A673 (cell line): ENCODE results near the gene MYH15. TPM values are rescaled to one million over a fixed set of nuclear protein-coding genes. Genes with fewer than 3 reads are reported as not detected.

Source experiments
- BruUV-seq: library from RNA; stranded (reverse); fragments of 400-500 nt; replicated peaks from 2 replicates; lab custom pipeline; 2021; lab: Mats Ljungman, UMichigan
- CTCF ChIA-PET: fragments of 300-600 bp; sonication (Branson Sonifier 250); formaldehyde crosslinking; loops from one replicate; lab custom pipeline; 2022; ENCODE audit warnings: antibody characterized with exemption; lab: Charles Lee
- POLR2A ChIA-PET: fragments of 300-600 bp; sonication (Branson Sonifier 250); formaldehyde crosslinking; loops from one replicate; lab custom pipeline; 2022; ENCODE audit warnings: antibody characterized with exemption; ENCODE audit not compliant: low non-redundant PET; lab: Charles Lee
- DNase-seq: peaks from one replicate; pipeline ENCODE4 v3.0.0-alpha.2; 2015; ENCODE audit warnings: low spot score
- H3K27ac ChIP-seq: fragments of 200-600 bp; sonication (generic); 2 replicates; pipeline ENCODE4 v1.5.1; 2016; ENCODE audit warnings: mixed run types, low read depth, mild to moderate bottlenecking, mixed read lengths, antibody characterized with exemption, low read length; ENCODE audit not compliant: poor library complexity, severe bottlenecking
- H3K27me3 ChIP-seq: fragments of 200-600 bp; sonication (generic); replicated peaks from 2 replicates; pipeline ENCODE4 v1.6.1; 2017; ENCODE audit warnings: mixed run types, low read depth, mild to moderate bottlenecking, mixed read lengths, antibody characterized with exemption, low read length; ENCODE audit not compliant: insufficient read depth, poor library complexity
- H3K36me3 ChIP-seq: fragments of 200-600 bp; sonication (generic); 2 replicates; pipeline ENCODE4 v1.6.1; 2016; ENCODE audit warnings: mixed run types, mild to moderate bottlenecking, mixed read lengths, antibody characterized with exemption, low read length; ENCODE audit not compliant: insufficient read depth, poor library complexity, severe bottlenecking
- H3K4me1 ChIP-seq: fragments of 200-600 bp; sonication (generic); 2 replicates; pipeline ENCODE4 v1.6.1; 2017; ENCODE audit warnings: mixed run types, mild to moderate bottlenecking, mixed read lengths, antibody characterized with exemption, low read length; ENCODE audit not compliant: insufficient read depth, poor library complexity, severe bottlenecking
- H3K4me3 ChIP-seq: fragments of 200-600 bp; sonication (generic); 2 replicates; pipeline ENCODE4 v1.5.1; 2016; ENCODE audit warnings: low read depth, mixed run types, mild to moderate bottlenecking, mixed read lengths, low read length; ENCODE audit not compliant: poor library complexity, severe bottlenecking
- H3K9me3 ChIP-seq: fragments of 200-600 bp; sonication (generic); 2 replicates; pipeline ENCODE4 v1.6.1; 2016; ENCODE audit warnings: mixed run types, low read depth, mild to moderate bottlenecking, mixed read lengths, antibody characterized with exemption, low read length; ENCODE audit not compliant: poor library complexity, severe bottlenecking
- CTCF ChIP-seq: fragments of 300-800, 200-600 bp; sonication (generic); conservative IDR thresholded peaks from 2 replicates; pipeline ENCODE4 v1.5.1; 2017; ENCODE audit warnings: low read depth, mild to moderate bottlenecking, antibody characterized with exemption, low read length, moderate library complexity, mixed read lengths
- EZH2 ChIP-seq: fragments of 200-600 bp; sonication (generic); IDR thresholded peaks from 2 replicates; pipeline ENCODE4 v1.6.1; 2017; ENCODE audit warnings: borderline replicate concordance, low read depth, mild to moderate bottlenecking, mixed read lengths, antibody characterized with exemption, low read length; ENCODE audit not compliant: poor library complexity, severe bottlenecking
- intact Hi-C: fragments of 100-400 bp; cut with micrococcal nuclease; formaldehyde crosslinking; loops from one replicate; pipeline ENCODE4 v1.10.0; 2022; ENCODE audit not compliant: unreplicated experiment
- total RNA-seq: library from RNA; stranded (reverse); gene quantifications from 2 replicates; pipeline ENCODE4 v1.2.3, GENCODE V29; 2021

Gene MYH15
- total RNA-seq, 1 experiment from 2014 or later: 1.2 TPM

GRCh38 chr3:108342837-108343486, 167.4 kb downstream of the MYH15 start:
- no peak for DNase-seq
- Histone ChIP-seq H3K27me3 (no peaks in the 10 kb centered on the region), H3K4me1 (no peaks in the 10 kb centered on the region), H3K27ac (no peak overlapping the region), H3K9me3 (no peaks in the 10 kb centered on the region), H3K36me3 (no peaks in the 10 kb centered on the region), H3K4me3 (no peak overlapping the region)
- ChIA-PET POLR2A (no interaction called here), CTCF (no interaction called here)
- intact Hi-C loops: no loop called here
- BruUV-seq: no TSS peak
- TF ChIP-seq CTCF: no peak
- TF ChIP-seq EZH2: no peak

- Histone ChIP-seq H3K36me3 (no peaks in the 10 kb centered on the region), H3K9me3 (no peaks in the 10 kb centered on the region), H3K27me3 (no peaks in the 10 kb centered on the region), H3K4me1 (no peaks in the 10 kb centered on the region), H3K27ac (no peak overlapping the region), H3K4me3 (no peak overlapping the region)
- ChIA-PET CTCF (no interaction called here), POLR2A (no interaction called here)
- no TSS peak for BruUV-seq
- no peak for DNase-seq
- intact Hi-C loops: no loop called here
- TF ChIP-seq CTCF (no peak), EZH2 (no peak)
Observed at GRCh38 chr3:108341911-108342310, 168.5 kb downstream of the MYH15 start.

GRCh38 chr3:108338901-108339545, 171.4 kb downstream of the MYH15 start:
- BruUV-seq: no TSS peak
- Histone ChIP-seq H3K36me3 (no peaks in the 10 kb centered on the region), H3K4me1 (no peaks in the 10 kb centered on the region), H3K27me3 (no peaks in the 10 kb centered on the region), H3K9me3 (no peaks in the 10 kb centered on the region), H3K4me3 (no peak overlapping the region), H3K27ac (no peak overlapping the region)
- intact Hi-C loops: no loop called here
- no peak for TF ChIP-seq CTCF
- no peak for TF ChIP-seq EZH2
- DNase-seq: no peak
- ChIA-PET POLR2A (no interaction called here), CTCF (no interaction called here)
